DND-41 (cell line): ENCODE results near the gene SULT1E1.

Source experiments
- CTCF ChIP-seq: IDR thresholded peaks from 2 replicates; pipeline ENCODE4 v1.5.1; 2012; ENCODE audit warnings: borderline replicate concordance, low read length, moderate library complexity, mild to moderate bottlenecking; ENCODE audit not compliant: poor library complexity, severe bottlenecking; ENCODE audit errors: extremely low read depth
- EZH2 ChIP-seq: IDR thresholded peaks from 3 replicates; pipeline ENCODE4 v1.6.1; 2012; ENCODE audit warnings: borderline replicate concordance, low read depth, mild to moderate bottlenecking, moderate library complexity, low read length, inconsistent platforms; ENCODE audit not compliant: severe bottlenecking

DNA sequence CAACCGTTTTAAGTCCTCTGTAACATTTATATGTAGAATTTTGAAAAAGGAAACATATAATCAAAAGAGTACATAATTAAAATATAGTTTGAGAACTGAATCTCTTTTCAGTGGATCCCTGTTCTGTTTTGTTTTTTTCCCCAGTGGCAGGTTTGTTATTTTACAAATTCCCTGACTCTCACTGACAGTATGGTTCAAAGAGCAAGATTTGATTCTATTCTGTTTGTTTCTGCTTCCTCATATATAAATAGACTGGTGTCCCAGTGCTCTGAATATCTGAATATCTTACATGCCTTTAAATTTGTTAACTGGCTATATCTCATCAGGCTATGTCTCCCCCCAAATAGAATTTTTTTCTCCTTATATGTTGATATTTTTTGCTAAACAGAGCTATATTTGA is 16.6 kb downstream of the SULT1E1 start:
- TF ChIP-seq CTCF (no peak), EZH2 (no peak)
